Measurements from ENCODE around the gene ZNF556. TPM values are rescaled to one million over a fixed set of nuclear protein-coding genes. Genes with fewer than 3 reads are reported as not detected.

The ZNF556 gene
- polyA plus RNA-seq, 1 donor (not counting 4 experiments of a cell fraction or from before 2014, with no cell fraction given): 0.01 TPM

GRCh38 chr19:2905918-2906519 is 38.9 kb downstream of the ZNF556 start:
- no peak for FAIRE-seq
- Histone ChIP-seq H3K4me3 (ENCODE audit: control insufficient read depth in 2 of 3, extremely low read depth in 1 of 3, insufficient read depth in 2 of 3, low read depth in 1 of 3, low read length in 3 of 3) (no peak overlapping the region), H4K20me1 (ENCODE audit: control insufficient read depth, extremely low read depth, insufficient read depth, low read length) (no peaks in the 10 kb centered on the region), H3K36me3 (ENCODE audit: control insufficient read depth in 2 of 2, extremely low read depth in 1 of 2, insufficient read depth in 2 of 2, low read length in 2 of 2) (peaks cover 0 to 4% of the 10 kb centered on the region in 2 experiments), H3K27ac (ENCODE audit: control insufficient read depth, insufficient read depth, low read length) (no peak overlapping the region), H3K9ac (ENCODE audit: control insufficient read depth, extremely low read depth, insufficient read depth, low read length) (no peak overlapping the region), H2AFZ (ENCODE audit: control insufficient read depth, low read length) (no peak overlapping the region), H3K9me1 (ENCODE audit: control insufficient read depth, extremely low read depth, insufficient read depth, low read length) (no peaks in the 10 kb centered on the region), H3K4me2 (ENCODE audit: control insufficient read depth, extremely low read depth, insufficient read depth, low read depth, low read length) (no peak overlapping the region), H3K79me2 (ENCODE audit: control insufficient read depth, insufficient read depth, low read length) (peaks cover 75% of the 10 kb centered on the region), H3K4me1 (ENCODE audit: control insufficient read depth, extremely low read depth, insufficient read depth, low read length) (peaks cover 26% of the 10 kb centered on the region), H3K27me3 (ENCODE audit: control insufficient read depth, extremely low read depth, insufficient read depth, low read length) (no peaks in the 10 kb centered on the region), H3K9me3 (ENCODE audit: control insufficient read depth, low read depth, low read length) (no peaks in the 10 kb centered on the region)
- DNase-seq (ENCODE audit: low read depth, low spot score): no peak
- no peak for TF ChIP-seq CTCF (optimal IDR thresholded peaks at IDR 0.05 in 1 of 3, IDR thresholded peaks at IDR 0.05 in 1 of 3, conservative IDR thresholded peaks at IDR 0.05 in 1 of 3; ENCODE audit: extremely low read depth in 1 of 3, insufficient read depth in 2 of 3, low read length in 3 of 3)
- TF ChIP-seq EZH2 (IDR thresholded peaks at IDR 0.05; ENCODE audit: low read length): no peak
- dilution Hi-C loops (cut with MboI; ENCODE audit: extremely low pct_ligation_motif_present, low sequenced_read_pairs): no loop called here

- Histone ChIP-seq H3K79me2 (ENCODE audit: control insufficient read depth, insufficient read depth, low read length) (peaks cover 79% of the 10 kb centered on the region), H3K4me3 (ENCODE audit: control insufficient read depth in 2 of 3, extremely low read depth in 1 of 3, insufficient read depth in 2 of 3, low read depth in 1 of 3, low read length in 3 of 3) (no peak overlapping the region), H3K27ac (ENCODE audit: control insufficient read depth, insufficient read depth, low read length) (no peak overlapping the region), H3K4me2 (ENCODE audit: control insufficient read depth, extremely low read depth, insufficient read depth, low read depth, low read length) (no peak overlapping the region), H3K4me1 (ENCODE audit: control insufficient read depth, extremely low read depth, insufficient read depth, low read length) (peaks cover 25% of the 10 kb centered on the region), H3K36me3 (ENCODE audit: control insufficient read depth in 2 of 2, extremely low read depth in 1 of 2, insufficient read depth in 2 of 2, low read length in 2 of 2) (peaks cover 1 to 4% of the 10 kb centered on the region in 2 experiments), H3K27me3 (ENCODE audit: control insufficient read depth, extremely low read depth, insufficient read depth, low read length) (no peaks in the 10 kb centered on the region), H3K9ac (ENCODE audit: control insufficient read depth, extremely low read depth, insufficient read depth, low read length) (no peak overlapping the region), H4K20me1 (ENCODE audit: control insufficient read depth, extremely low read depth, insufficient read depth, low read length) (no peaks in the 10 kb centered on the region), H3K9me1 (ENCODE audit: control insufficient read depth, extremely low read depth, insufficient read depth, low read length) (no peaks in the 10 kb centered on the region), H2AFZ (ENCODE audit: control insufficient read depth, low read length) (no peak overlapping the region), H3K9me3 (ENCODE audit: control insufficient read depth, low read depth, low read length) (no peaks in the 10 kb centered on the region)
- DNase-seq (ENCODE audit: low read depth, low spot score) (no peak), FAIRE-seq (no peak)
- TF ChIP-seq EZH2 (IDR thresholded peaks at IDR 0.05; ENCODE audit: low read length) (no peak), CTCF (optimal IDR thresholded peaks at IDR 0.05 in 1 of 3, IDR thresholded peaks at IDR 0.05 in 1 of 3, conservative IDR thresholded peaks at IDR 0.05 in 1 of 3; ENCODE audit: extremely low read depth in 1 of 3, insufficient read depth in 2 of 3, low read length in 3 of 3) (no peak)
- dilution Hi-C loops (cut with MboI; ENCODE audit: extremely low pct_ligation_motif_present, low sequenced_read_pairs): no loop called here
Measured at GRCh38 chr19:2906631-2907195, 39.6 kb downstream of the ZNF556 start.
